Gastrocnemius medialis (tissue), 4 donors: ENCODE measurements around the gene RAD54L. TPM values are rescaled to one million over a fixed set of nuclear protein-coding genes. Genes with fewer than 3 reads are reported as not detected.

ENCODE experiments used
- ATAC-seq, 2 donors: fragments of 150-250 bp; one replicate each; pipeline ENCODE4 v1.9.1; 2016
- DNase-seq, 2 donors: peaks; one replicate each; pipeline ENCODE4 v3.0.0-alpha.2; 2019
- H3K27ac ChIP-seq, 4 donors: fragments of 200-600 bp; sonication (generic); 1 replicate in 1 of 4; 2 replicates in 3 of 4; pipeline ENCODE4 v1.5.1; 2016 to 2018; ENCODE audit warnings: mild to moderate bottlenecking in 2 of 4, moderate library complexity in 1 of 4
- H3K27me3 ChIP-seq, 3 donors: fragments of 200-600 bp; sonication (generic) in 2 of 3; 1 replicate in 1 of 3; 2 replicates in 2 of 3; pipeline versions ENCODE4 v1.5.1 to v1.6.0; 2016 to 2019; ENCODE audit warnings: mild to moderate bottlenecking in 1 of 3, moderate library complexity in 1 of 3
- H3K36me3 ChIP-seq, 2 donors: fragments of 200-600 bp; sonication (generic) in 1 of 2; one replicate each; pipeline ENCODE4 v1.5.1; 2017 to 2018
- H3K4me1 ChIP-seq, 2 donors: fragments of 200-600 bp; sonication (generic) in 1 of 2; one replicate each; pipeline ENCODE4 v1.5.1; 2016 to 2017; ENCODE audit warnings: mild to moderate bottlenecking in 2 of 2
- H3K4me3 ChIP-seq, 4 donors: fragments of 200-600 bp; sonication (generic) in 3 of 4; 1 replicate in 1 of 4; 2 replicates in 3 of 4; pipeline ENCODE4 v1.5.1; 2016 to 2019; ENCODE audit warnings: mild to moderate bottlenecking in 2 of 4
- H3K9me3 ChIP-seq, 3 donors: fragments of 200-600 bp; sonication (generic) in 2 of 3; 1 replicate in 1 of 3; 2 replicates in 2 of 3; pipeline ENCODE4 v1.5.1; 2016 to 2019
- POLR2A ChIP-seq, 2 donors: fragments of 450-650 bp; IDR thresholded peaks; one replicate each; pipeline ENCODE4 v1.6.1; 2017; ENCODE audit warnings: antibody characterized with exemption in 2 of 2, mild to moderate bottlenecking in 2 of 2, moderate library complexity in 2 of 2
- in situ Hi-C, 4 donors: fragments of 200-750 bp; cut with MboI; loops; one replicate each; pipeline versions ENCODE4 v1.15.0 to v1.8.0; 2017; ENCODE audit warnings: low sequenced_read_pairs in 4 of 4
- intact Hi-C: fragments of 100-400 bp; cut with DNase I; formaldehyde crosslinking; loops from one replicate; pipeline ENCODE4 v1.15.1; 2023; ENCODE audit warnings: low total_unique reads
- total RNA-seq, 4 donors: library from RNA; depleted of rRNA; stranded (reverse); fragments of >200 nt; gene quantifications; one replicate each; pipeline versions ENCODE4 v1.1.0 to v1.2.3, GENCODE V29; 2016
- TF ChIP-seq, protein P1 (sequence below), 5 experiments: fragments of 450-650 bp in 3 of 5; fragments of 200-600 bp in 2 of 5; sonication (generic) in 2 of 5; IDR thresholded peaks in 4 of 5; conservative IDR thresholded peaks in 1 of 5; 1 replicate in 4 of 5; 2 replicates in 1 of 5; pipeline ENCODE4 v1.5.1; 2016 to 2019; ENCODE audit warnings: antibody characterized with exemption in 5 of 5, mild to moderate bottlenecking in 3 of 5, moderate library complexity in 3 of 5

RAD54L gene
- total RNA-seq, 4 donors from 2014 or later: 1.1 TPM; not detected in 3

- TF ChIP-seq, protein P1, sequence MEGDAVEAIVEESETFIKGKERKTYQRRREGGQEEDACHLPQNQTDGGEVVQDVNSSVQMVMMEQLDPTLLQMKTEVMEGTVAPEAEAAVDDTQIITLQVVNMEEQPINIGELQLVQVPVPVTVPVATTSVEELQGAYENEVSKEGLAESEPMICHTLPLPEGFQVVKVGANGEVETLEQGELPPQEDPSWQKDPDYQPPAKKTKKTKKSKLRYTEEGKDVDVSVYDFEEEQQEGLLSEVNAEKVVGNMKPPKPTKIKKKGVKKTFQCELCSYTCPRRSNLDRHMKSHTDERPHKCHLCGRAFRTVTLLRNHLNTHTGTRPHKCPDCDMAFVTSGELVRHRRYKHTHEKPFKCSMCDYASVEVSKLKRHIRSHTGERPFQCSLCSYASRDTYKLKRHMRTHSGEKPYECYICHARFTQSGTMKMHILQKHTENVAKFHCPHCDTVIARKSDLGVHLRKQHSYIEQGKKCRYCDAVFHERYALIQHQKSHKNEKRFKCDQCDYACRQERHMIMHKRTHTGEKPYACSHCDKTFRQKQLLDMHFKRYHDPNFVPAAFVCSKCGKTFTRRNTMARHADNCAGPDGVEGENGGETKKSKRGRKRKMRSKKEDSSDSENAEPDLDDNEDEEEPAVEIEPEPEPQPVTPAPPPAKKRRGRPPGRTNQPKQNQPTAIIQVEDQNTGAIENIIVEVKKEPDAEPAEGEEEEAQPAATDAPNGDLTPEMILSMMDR (IDR thresholded peaks at IDR 0.05 in 4 of 5, conservative IDR thresholded peaks at IDR 0.05 in 1 of 5): no peak
- no peak for TF ChIP-seq POLR2A (IDR thresholded peaks at IDR 0.05)
- Histone ChIP-seq H3K9me3 (no peaks in the 10 kb centered on the region), H3K4me3 (no peak overlapping the region), H3K36me3 (peaks cover 0 to 2% of the 10 kb centered on the region in 2 donors), H3K27ac (no peak overlapping the region), H3K27me3 (no peaks in the 10 kb centered on the region), H3K4me1 (no peaks in the 10 kb centered on the region)
- no peak for ATAC-seq
- DNase-seq: no peak
- in situ Hi-C loops: no loop called here
- intact Hi-C loops: no loop called here
Observed at GRCh38 chr1:46262508-46262907, 14.9 kb downstream of the RAD54L start.

GRCh38 chr1:46263146-46263545, 15.6 kb downstream of the RAD54L start:
- ATAC-seq (no peak), DNase-seq (no peak)
- H3K4me1 ChIP-seq: no peaks in the 10 kb centered on the region
- intact Hi-C loops (no loop called here), in situ Hi-C loops (no loop called here)
- H3K27ac ChIP-seq: no peak overlapping the region
- H3K27me3 ChIP-seq: no peaks in the 10 kb centered on the region
- TF ChIP-seq, protein P1 (IDR thresholded peaks at IDR 0.05 in 4 of 5, conservative IDR thresholded peaks at IDR 0.05 in 1 of 5): no peak
- no peak for TF ChIP-seq POLR2A (IDR thresholded peaks at IDR 0.05)
- H3K9me3 ChIP-seq: no peaks in the 10 kb centered on the region
- no peak overlapping the region for H3K4me3 ChIP-seq
- H3K36me3 ChIP-seq: peaks cover 0 to 2% of the 10 kb centered on the region in 2 donors

GRCh38 chr1:46268578-46268977, 21.0 kb downstream of the RAD54L start:
- Histone ChIP-seq H3K4me1 (no peaks in the 10 kb centered on the region), H3K27ac (no peak overlapping the region), H3K4me3 (no peak overlapping the region), H3K9me3 (no peaks in the 10 kb centered on the region), H3K27me3 (no peaks in the 10 kb centered on the region), H3K36me3 (peaks cover 0 to 2% of the 10 kb centered on the region in 2 donors)
- TF ChIP-seq POLR2A (IDR thresholded peaks at IDR 0.05): no peak
- TF ChIP-seq, protein P1 (IDR thresholded peaks at IDR 0.05 in 4 of 5, conservative IDR thresholded peaks at IDR 0.05 in 1 of 5): no peak
- no peak for DNase-seq
- intact Hi-C loops (no loop called here), in situ Hi-C loops (no loop called here)
- no peak for ATAC-seq

DNA sequence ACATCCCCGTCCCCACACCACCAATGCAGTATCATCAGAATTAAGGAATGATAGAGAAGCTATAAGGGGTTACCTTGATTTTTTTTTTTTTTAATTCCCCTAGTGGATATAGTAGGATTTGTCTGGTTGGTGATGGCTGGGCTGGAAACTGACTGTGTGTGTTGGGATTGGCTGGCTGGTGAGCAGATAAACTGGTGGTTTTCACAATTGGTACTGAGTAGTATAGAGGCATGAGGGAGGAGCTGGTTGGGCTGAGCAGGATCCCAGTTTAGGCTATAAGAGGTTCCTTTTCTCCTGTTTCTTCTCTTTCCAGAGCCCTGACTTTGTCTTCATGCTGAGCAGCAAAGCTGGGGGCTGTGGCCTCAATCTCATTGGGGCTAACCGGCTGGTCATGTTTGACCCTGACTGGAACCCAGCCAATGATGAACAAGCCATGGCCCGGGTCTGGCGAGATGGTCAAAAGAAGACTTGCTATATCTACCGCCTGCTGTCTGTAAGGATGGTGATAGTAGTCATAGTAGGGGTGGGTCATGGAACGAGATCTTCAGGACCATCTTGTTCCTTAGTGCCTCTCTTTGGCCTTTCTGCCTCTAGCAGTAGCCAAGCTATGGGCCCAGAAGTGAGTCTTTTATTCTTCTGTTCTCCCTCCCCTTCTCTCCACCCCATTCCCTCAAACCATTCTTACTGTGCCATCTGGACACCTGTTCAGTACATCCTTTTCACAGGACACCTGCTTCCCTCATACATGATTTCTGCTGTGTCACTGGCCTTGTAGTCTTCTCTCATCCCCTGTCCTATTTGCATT, 26.9 kb downstream of the RAD54L start:
- in situ Hi-C loops: no loop called here
- peaks cover 0 to 23% of the 10 kb centered on the region in 2 donors for H3K36me3 ChIP-seq

More for the DNA sequence above, 26.9 kb downstream of the RAD54L start:
- ATAC-seq: no peak
- no peaks in the 10 kb centered on the region for H3K4me1 ChIP-seq
- no peak overlapping the region for H3K27ac ChIP-seq
- intact Hi-C loops: no loop called here
- no peaks in the 10 kb centered on the region for H3K9me3 ChIP-seq
- no peak overlapping the region for H3K4me3 ChIP-seq
- TF ChIP-seq, protein P1 (IDR thresholded peaks at IDR 0.05 in 4 of 5, conservative IDR thresholded peaks at IDR 0.05 in 1 of 5): no peak
- TF ChIP-seq POLR2A (IDR thresholded peaks at IDR 0.05): no peak
- no peak for DNase-seq
- no peaks in the 10 kb centered on the region for H3K27me3 ChIP-seq
